ENCODE measurements around the gene GPATCH2.

Gene GPATCH2

GRCh38 chr1:217469983-217470382 lies 160.9 kb downstream of the GPATCH2 start:
- no peak for TF ChIP-seq ZBTB7A (IDR thresholded peaks at IDR 0.05; ENCODE audit: low read depth)
- TF ChIP-seq RAD21 (IDR thresholded peaks at IDR 0.05; ENCODE audit: low read depth): no peak
- TF ChIP-seq EGR1 (IDR thresholded peaks at IDR 0.05): no peak
- no peak for TF ChIP-seq TCF12 (IDR thresholded peaks at IDR 0.05; ENCODE audit: low read depth)
- TF ChIP-seq MAX (IDR thresholded peaks at IDR 0.05): no peak

GRCh38 chr1:217465102-217465501 lies 165.8 kb downstream of the GPATCH2 start:
- TF ChIP-seq USF1 (IDR thresholded peaks at IDR 0.05) (no peak), EP300 (IDR thresholded peaks at IDR 0.05; ENCODE audit: borderline replicate concordance) (no peak), FOXM1 (IDR thresholded peaks at IDR 0.05; ENCODE audit: borderline replicate concordance, low read depth) (no peak), MAX (IDR thresholded peaks at IDR 0.05) (no peak), TAF1 (IDR thresholded peaks at IDR 0.05; ENCODE audit: low read depth) (no peak), TCF12 (IDR thresholded peaks at IDR 0.05; ENCODE audit: low read depth) (no peak), REST (IDR thresholded peaks at IDR 0.05; ENCODE audit: low read depth) (no peak), TEAD4 (IDR thresholded peaks at IDR 0.05) (no peak), YY1 (IDR thresholded peaks at IDR 0.05; ENCODE audit: low read depth) (no peak), EGR1 (IDR thresholded peaks at IDR 0.05) (no peak), RAD21 (IDR thresholded peaks at IDR 0.05; ENCODE audit: low read depth) (no peak), NFIC (IDR thresholded peaks at IDR 0.05) (no peak), ZBTB7A (IDR thresholded peaks at IDR 0.05; ENCODE audit: low read depth) (no peak), CREB1 (IDR thresholded peaks at IDR 0.05; ENCODE audit: low read depth) (no peak), CEBPB (IDR thresholded peaks at IDR 0.05) (no peak)

GRCh38 chr1:217462666-217463065 lies 168.2 kb downstream of the GPATCH2 start:
- no peak for TF ChIP-seq YY1 (IDR thresholded peaks at IDR 0.05; ENCODE audit: low read depth)
- TF ChIP-seq CREB1 (IDR thresholded peaks at IDR 0.05; ENCODE audit: low read depth): no peak
- TF ChIP-seq EGR1 (IDR thresholded peaks at IDR 0.05): no peak
- TF ChIP-seq USF1 (IDR thresholded peaks at IDR 0.05): no peak
- TF ChIP-seq MAX (IDR thresholded peaks at IDR 0.05): no peak
- no peak for TF ChIP-seq TCF12 (IDR thresholded peaks at IDR 0.05; ENCODE audit: low read depth)
- no peak for TF ChIP-seq EP300 (IDR thresholded peaks at IDR 0.05; ENCODE audit: borderline replicate concordance)
- no peak for TF ChIP-seq TEAD4 (IDR thresholded peaks at IDR 0.05)
- TF ChIP-seq TAF1 (IDR thresholded peaks at IDR 0.05; ENCODE audit: low read depth): no peak
- no peak for TF ChIP-seq FOXM1 (IDR thresholded peaks at IDR 0.05; ENCODE audit: borderline replicate concordance, low read depth)
- no peak for TF ChIP-seq ZBTB7A (IDR thresholded peaks at IDR 0.05; ENCODE audit: low read depth)
- no peak for TF ChIP-seq RAD21 (IDR thresholded peaks at IDR 0.05; ENCODE audit: low read depth)
- no peak for TF ChIP-seq REST (IDR thresholded peaks at IDR 0.05; ENCODE audit: low read depth)
- TF ChIP-seq NFIC (IDR thresholded peaks at IDR 0.05): no peak
- no peak for TF ChIP-seq CEBPB (IDR thresholded peaks at IDR 0.05)

GRCh38 chr1:217462159-217462558 lies 168.7 kb downstream of the GPATCH2 start:
- no peak for TF ChIP-seq TCF12 (IDR thresholded peaks at IDR 0.05; ENCODE audit: low read depth)
- no peak for TF ChIP-seq CREB1 (IDR thresholded peaks at IDR 0.05; ENCODE audit: low read depth)
- TF ChIP-seq TEAD4 (IDR thresholded peaks at IDR 0.05): no peak
- no peak for TF ChIP-seq MAX (IDR thresholded peaks at IDR 0.05)
- TF ChIP-seq CEBPB (IDR thresholded peaks at IDR 0.05): no peak
- TF ChIP-seq REST (IDR thresholded peaks at IDR 0.05; ENCODE audit: low read depth): no peak

Measured in Ishikawa (cell line).